WTC11 (cell line): ENCODE measurements around the gene ACTR6. TPM values are rescaled to one million over a fixed set of nuclear protein-coding genes. Genes with fewer than 3 reads are reported as not detected.
"Not testable (repeated sequence)": the region's sequence is repeated elsewhere in the genome, so short reads cannot be mapped to it uniquely, and the experiment has no call there.

ENCODE experiments used
- ATAC-seq: fragments of 200-7000 bp; cut with Tn5 transposase; 2 replicates; pipeline ENCODE4 v1.10.0; 2021; ENCODE audit warnings: mild to moderate bottlenecking, moderate library complexity
- CTCF ChIA-PET: fragments of 300-600 bp; sonication (Branson Sonifier 250); formaldehyde crosslinking; loops from one replicate; lab custom pipeline; 2021; ENCODE audit warnings: antibody characterized with exemption; lab: Charles Lee
- POLR2A ChIA-PET: fragments of 350-600 bp; sonication (Branson Sonifier 250); formaldehyde crosslinking; loops from one replicate; lab custom pipeline; 2021; ENCODE audit warnings: antibody characterized with exemption; lab: Charles Lee
- DNase-seq: peaks from one replicate; pipeline ENCODE4 v3.0.0; 2021; ENCODE audit warnings: low spot score
- H3K27ac Mint-ChIP-seq: 2 replicates; pipeline ENCODE4 v1.8.0; 2021; ENCODE audit warnings: mixed read lengths
- H3K27me3 Mint-ChIP-seq: 2 replicates; pipeline ENCODE4 v1.8.0; 2021; ENCODE audit warnings: low read depth, mild to moderate bottlenecking, moderate library complexity, mixed read lengths
- H3K36me3 Mint-ChIP-seq: 2 replicates; pipeline ENCODE4 v1.8.0; 2021; ENCODE audit warnings: mixed read lengths
- H3K4me1 Mint-ChIP-seq: 2 replicates; pipeline ENCODE4 v1.8.0; 2022; ENCODE audit warnings: mixed read lengths
- H3K4me3 Mint-ChIP-seq: 2 replicates; pipeline ENCODE4 v1.8.0; 2021; ENCODE audit warnings: mild to moderate bottlenecking, moderate library complexity, mixed read lengths
- H3K9me3 Mint-ChIP-seq: 2 replicates; pipeline ENCODE4 v1.8.0; 2021; ENCODE audit warnings: mixed read lengths
- ARID4B ChIP-seq: sonication (generic); formaldehyde crosslinking; IDR thresholded peaks from 2 replicates; pipeline ENCODE4 v1.8.0; 2023; ENCODE audit warnings: missing genetic modification reagents, mild to moderate bottlenecking, borderline replicate concordance
- ATF2 ChIP-seq: sonication (generic); formaldehyde crosslinking; IDR thresholded peaks from 2 replicates; pipeline ENCODE4 v1.8.1; 2022; ENCODE audit warnings: low read depth, missing genetic modification reagents, borderline replicate concordance
- ATF3 ChIP-seq: sonication (generic); formaldehyde crosslinking; conservative IDR thresholded peaks from 2 replicates; pipeline ENCODE4 v1.8.1; 2022; ENCODE audit warnings: mild to moderate bottlenecking, missing genetic modification reagents
- ATF6 ChIP-seq: sonication (generic); formaldehyde crosslinking; IDR thresholded peaks from 2 replicates; pipeline ENCODE4 v1.8.1; 2023; ENCODE audit warnings: mild to moderate bottlenecking, missing genetic modification reagents
- E2F1 ChIP-seq: sonication (generic); formaldehyde crosslinking; IDR thresholded peaks from 2 replicates; pipeline ENCODE4 v1.8.0; 2022; ENCODE audit warnings: mild to moderate bottlenecking, missing genetic modification reagents
- ETV6 ChIP-seq: sonication (generic); formaldehyde crosslinking; IDR thresholded peaks from 2 replicates; pipeline ENCODE4 v1.8.1; 2022; ENCODE audit warnings: mild to moderate bottlenecking, missing genetic modification reagents
- FOXJ3 ChIP-seq: sonication (generic); formaldehyde crosslinking; IDR thresholded peaks from 2 replicates; pipeline ENCODE4 v1.9.0; 2021; ENCODE audit warnings: missing genetic modification reagents, mild to moderate bottlenecking, borderline replicate concordance
- IRF1 ChIP-seq: sonication (generic); formaldehyde crosslinking; IDR thresholded peaks from 2 replicates; pipeline ENCODE4 v1.8.0; 2023; ENCODE audit warnings: missing genetic modification reagents
- JAZF1 ChIP-seq: fragments of 250-450 bp; sonication (Bioruptor Pico); IDR thresholded peaks from 2 replicates; pipeline ENCODE4 v1.9.0; 2021; ENCODE audit warnings: moderate library complexity, mild to moderate bottlenecking, inconsistent platforms
- NFYB ChIP-seq: sonication (generic); formaldehyde crosslinking; conservative IDR thresholded peaks from 2 replicates; pipeline ENCODE4 v1.8.0; 2022; ENCODE audit warnings: low read depth, missing genetic modification reagents
- SMAD4 ChIP-seq: sonication (generic); formaldehyde crosslinking; IDR thresholded peaks from 2 replicates; pipeline ENCODE4 v1.8.0; 2022; ENCODE audit warnings: mild to moderate bottlenecking, missing genetic modification reagents
- STAT6 ChIP-seq: sonication (generic); formaldehyde crosslinking; conservative IDR thresholded peaks from 2 replicates; pipeline ENCODE4 v1.8.1; 2023; ENCODE audit warnings: mild to moderate bottlenecking, low read depth, missing genetic modification reagents, moderate library complexity
- TEAD4 ChIP-seq: sonication (generic); formaldehyde crosslinking; IDR thresholded peaks from 2 replicates; pipeline ENCODE4 v1.8.0; 2022; ENCODE audit warnings: mild to moderate bottlenecking, missing genetic modification reagents
- ZNF138 ChIP-seq: sonication (generic); formaldehyde crosslinking; conservative IDR thresholded peaks from 2 replicates; pipeline ENCODE4 v1.8.1; 2022; ENCODE audit warnings: mild to moderate bottlenecking, moderate library complexity, missing genetic modification reagents
- ZNF317 ChIP-seq: sonication (generic); formaldehyde crosslinking; IDR thresholded peaks from 2 replicates; pipeline ENCODE4 v1.8.1; 2023; ENCODE audit warnings: low read depth, mild to moderate bottlenecking, moderate library complexity, missing genetic modification reagents, borderline replicate concordance
- ZSCAN18 ChIP-seq: fragments of 250-450 bp; sonication (Bioruptor Pico); IDR thresholded peaks from 2 replicates; pipeline ENCODE4 v2.1.2; 2022; ENCODE audit warnings: mild to moderate bottlenecking, moderate library complexity
- total RNA-seq: library from RNA; stranded (reverse); gene quantifications from 3 replicates; pipeline ENCODE4 v1.2.3, GENCODE V29; 2021

The ACTR6 gene
- total RNA-seq, 1 experiment from 2014 or later: 37.6 TPM

GRCh38 chr12:100229876-100230275 is 29.3 kb downstream of the ACTR6 start (continued):
- TF ChIP-seq ARID4B (CRISPR knock-in tag): no peak
- TF ChIP-seq SMAD4: no peak

GRCh38 chr12:100231873-100232272 is 31.3 kb downstream of the ACTR6 start:
- CTCF ChIA-PET, H3K4me1 Mint-ChIP-seq, H3K27me3 Mint-ChIP-seq, ATAC-seq, H3K27ac Mint-ChIP-seq, H3K4me3 Mint-ChIP-seq, H3K9me3 Mint-ChIP-seq, DNase-seq, H3K36me3 Mint-ChIP-seq: not testable (repeated sequence)
- POLR2A ChIA-PET: interaction anchor here (0.7 kb wide), 1 partner anchor 206 kb away, joined by 3 read pairs; no protein-coding TSS in a partner anchor

GRCh38 chr12:100234166-100234565 is 33.6 kb downstream of the ACTR6 start:
- ChIA-PET CTCF (interaction anchor here (1.0 to 2.1 kb wide), 5 partner anchors 80 to 437 kb away, joined by 3 to 15 read pairs (median 4); no protein-coding TSS in a partner anchor), POLR2A (no interaction called here)
- H3K9me3 Mint-ChIP-seq: peaks cover 5% of the 10 kb centered on the region
- no peaks in the 10 kb centered on the region for H3K36me3 Mint-ChIP-seq
- ATAC-seq (no peak; the same call in 1 of the 2 replicates), DNase-seq (no peak)
- H3K27ac Mint-ChIP-seq: peak overlapping the region; percentile 21; the same call in 1 of the 2 replicates
- no peak overlapping the region for H3K4me3 Mint-ChIP-seq
- peaks cover 5% of the 10 kb centered on the region for H3K4me1 Mint-ChIP-seq
- no peaks in the 10 kb centered on the region for H3K27me3 Mint-ChIP-seq
- TF ChIP-seq FOXJ3 (CRISPR knock-in tag) (no peak), NFYB (CRISPR knock-in tag) (no peak), TEAD4 (CRISPR knock-in tag) (no peak), ATF2 (CRISPR knock-in tag) (no peak), ZSCAN18 (CRISPR knock-in tag) (no peak), ATF3 (CRISPR knock-in tag) (no peak), ATF6 (CRISPR knock-in tag) (no peak), E2F1 (CRISPR knock-in tag) (no peak), STAT6 (CRISPR knock-in tag) (no peak), ZNF317 (CRISPR knock-in tag) (no peak), IRF1 (CRISPR knock-in tag) (no peak), ETV6 (CRISPR knock-in tag) (no peak), JAZF1 (CRISPR knock-in tag) (no peak), ZNF138 (no peak)
